GM19099 (cell line): ENCODE results near the gene OVOL1.

Source experiments
- POLR2A ChIP-seq: IDR thresholded peaks from 3 replicates; pipeline ENCODE4 v1.6.1; 2011; ENCODE audit warnings: low read depth; ENCODE audit not compliant: insufficient read length; ENCODE audit errors: extremely low read depth

Gene OVOL1

DNA sequence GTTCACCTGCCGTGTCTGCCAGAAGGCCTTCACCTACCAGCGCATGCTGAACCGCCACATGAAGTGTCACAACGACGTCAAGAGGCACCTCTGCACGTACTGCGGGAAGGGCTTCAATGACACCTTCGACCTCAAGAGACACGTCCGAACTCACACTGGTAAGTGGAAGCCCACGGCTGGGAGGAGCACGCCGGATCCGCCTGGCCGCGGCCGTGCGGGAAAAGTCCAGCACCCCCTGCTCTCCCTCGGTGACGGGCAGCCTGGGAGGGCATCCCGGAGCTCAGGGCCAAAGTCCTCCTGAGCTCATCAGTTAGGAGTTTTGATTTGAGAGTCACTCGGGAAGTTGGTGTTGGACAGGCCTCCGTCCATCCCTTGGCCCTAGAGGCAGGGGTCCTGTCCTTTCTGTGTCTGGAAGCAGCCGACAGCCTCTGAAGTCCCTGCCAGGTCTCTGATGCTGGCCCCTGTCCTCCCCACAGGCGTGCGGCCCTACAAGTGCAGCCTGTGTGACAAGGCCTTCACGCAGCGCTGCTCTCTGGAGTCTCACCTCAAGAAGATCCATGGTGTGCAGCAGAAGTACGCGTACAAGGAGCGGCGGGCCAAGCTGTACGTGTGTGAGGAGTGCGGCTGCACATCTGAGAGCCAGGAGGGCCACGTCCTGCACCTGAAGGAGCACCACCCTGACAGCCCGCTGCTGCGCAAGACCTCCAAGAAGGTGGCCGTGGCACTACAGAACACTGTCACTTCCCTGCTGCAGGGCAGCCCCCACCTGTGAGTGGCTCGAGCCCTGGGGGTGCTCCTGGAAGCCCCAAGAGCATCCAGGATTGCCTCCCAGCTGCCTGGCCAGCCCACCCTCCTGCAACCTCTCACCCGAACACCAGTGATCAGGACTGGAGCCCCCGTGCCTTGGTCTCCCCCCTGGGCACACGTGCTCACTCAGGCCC lies 8.0 kb downstream of the OVOL1 start:
- TF ChIP-seq POLR2A = no peak

DNA sequence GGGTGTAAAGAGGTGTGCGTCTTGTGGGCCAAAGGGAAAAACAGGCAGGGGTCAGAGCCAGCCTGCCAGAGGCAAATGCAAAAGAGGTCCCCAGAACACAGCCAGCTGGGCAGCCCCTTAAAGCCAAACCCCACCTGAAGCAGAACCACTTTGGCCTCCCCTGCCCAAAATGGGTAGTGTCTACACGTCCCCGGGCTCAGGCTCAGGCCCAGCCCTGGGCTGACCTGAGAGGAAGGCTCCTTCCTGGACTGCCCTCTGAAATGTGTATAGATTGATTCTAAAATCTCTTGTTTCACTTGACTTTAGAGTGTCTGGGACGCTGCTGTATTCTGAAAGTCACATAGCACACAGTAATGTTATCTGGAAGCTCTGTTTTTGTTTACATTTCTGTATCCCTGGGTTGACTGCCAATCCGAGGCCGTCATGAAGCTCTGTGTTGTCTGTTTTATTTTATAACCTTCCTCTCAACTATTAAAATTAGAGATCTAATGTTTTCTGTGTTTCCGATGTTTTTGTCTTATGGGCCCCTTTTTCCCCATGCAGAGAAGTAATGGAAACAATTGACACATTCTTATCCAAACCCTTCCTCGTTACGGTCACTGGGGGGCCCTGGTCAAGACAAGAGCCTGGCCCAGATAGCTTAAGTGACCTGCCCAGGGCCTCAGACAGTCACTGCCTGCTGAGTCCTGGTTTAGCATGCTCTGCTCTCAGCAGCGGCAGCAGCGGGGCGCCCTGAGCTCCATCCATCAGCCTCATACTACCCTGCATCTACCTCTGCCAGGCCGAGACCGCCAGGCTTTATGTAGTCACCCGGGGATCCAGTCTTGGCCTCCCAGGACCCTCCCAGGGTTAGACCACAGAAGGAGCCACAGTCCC lies 10.1 kb downstream of the OVOL1 start:
- TF ChIP-seq POLR2A = no peak

DNA sequence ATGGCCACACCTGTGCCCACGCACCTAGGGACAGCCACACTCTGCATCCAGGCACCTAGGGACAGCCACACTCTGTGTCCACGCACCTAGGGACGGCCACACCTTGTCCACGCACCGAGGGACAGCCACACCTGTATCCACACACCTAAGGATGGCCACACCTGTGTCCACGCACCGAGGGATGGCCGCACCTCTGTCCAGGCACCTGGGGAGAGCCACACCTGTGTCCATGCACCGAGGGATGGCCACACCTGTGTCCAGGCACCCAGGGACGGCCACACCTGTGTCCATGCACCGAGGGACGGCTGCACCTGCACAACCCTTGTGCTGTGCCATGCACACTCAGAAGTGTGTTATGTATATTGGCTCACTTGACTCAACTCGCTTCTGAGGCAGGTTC lies 10.8 kb downstream of the OVOL1 start:
- no peak for TF ChIP-seq POLR2A

DNA sequence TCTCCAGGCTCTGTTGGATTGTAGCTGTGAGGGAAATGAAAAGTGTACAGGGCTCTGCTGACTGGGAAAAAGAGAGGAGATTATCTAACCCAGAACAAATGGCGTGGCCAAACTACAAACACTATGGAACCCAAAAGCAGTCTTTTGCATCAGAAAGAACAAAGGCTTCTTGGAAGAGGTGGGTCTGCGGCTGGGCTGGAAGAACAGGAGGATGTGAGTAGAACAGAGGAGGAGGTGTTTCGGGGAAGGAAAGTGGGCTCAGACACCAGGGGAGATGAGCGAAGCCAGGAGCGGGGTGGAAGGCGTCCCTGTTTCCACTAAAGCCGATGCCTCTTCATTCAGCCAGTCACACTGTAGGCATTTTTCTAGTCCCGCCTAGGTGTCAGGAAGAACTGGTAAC lies 12.0 kb downstream of the OVOL1 start:
- TF ChIP-seq POLR2A = no peak

DNA sequence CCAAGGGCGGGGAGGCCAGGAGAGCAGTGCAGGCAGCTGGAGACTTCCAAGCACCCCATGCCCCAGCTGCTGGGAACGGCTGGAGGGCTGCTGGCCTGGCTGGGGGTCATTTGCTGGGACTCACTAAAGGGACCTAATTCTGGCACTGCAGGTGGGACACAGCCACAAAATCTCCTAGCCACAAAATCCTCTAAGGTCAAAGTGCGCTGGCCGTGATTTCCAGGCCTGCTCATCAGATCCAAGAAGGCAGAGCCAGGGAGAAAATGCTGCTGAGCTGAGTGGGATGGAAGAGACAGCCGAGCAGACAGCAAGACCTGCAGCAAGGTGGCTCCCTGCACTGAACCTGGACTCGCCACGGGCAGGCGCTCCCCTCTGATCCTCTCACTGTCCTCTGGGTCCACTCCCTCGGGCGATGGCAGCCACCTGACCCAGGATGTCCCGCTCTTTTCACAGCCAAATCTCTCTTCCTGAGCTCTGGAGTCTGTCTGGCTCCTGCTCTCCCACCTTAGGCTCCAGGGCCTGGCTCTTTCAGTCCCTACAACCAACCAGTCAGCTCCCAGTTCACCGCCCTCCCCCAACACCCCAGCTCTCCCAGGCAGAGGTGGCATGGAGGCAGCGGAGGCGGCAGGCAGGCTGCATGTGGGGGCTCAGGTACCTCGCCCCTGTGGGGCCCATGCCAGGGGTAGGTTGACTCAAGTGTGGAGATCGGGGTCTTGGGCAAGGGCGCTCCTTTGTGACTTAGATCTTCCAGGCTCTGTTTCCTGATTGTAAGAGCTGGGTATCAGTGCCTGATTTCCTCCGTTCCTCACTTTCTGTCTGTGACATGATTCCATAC lies 14.5 kb downstream of the OVOL1 start:
- no peak for TF ChIP-seq POLR2A

DNA sequence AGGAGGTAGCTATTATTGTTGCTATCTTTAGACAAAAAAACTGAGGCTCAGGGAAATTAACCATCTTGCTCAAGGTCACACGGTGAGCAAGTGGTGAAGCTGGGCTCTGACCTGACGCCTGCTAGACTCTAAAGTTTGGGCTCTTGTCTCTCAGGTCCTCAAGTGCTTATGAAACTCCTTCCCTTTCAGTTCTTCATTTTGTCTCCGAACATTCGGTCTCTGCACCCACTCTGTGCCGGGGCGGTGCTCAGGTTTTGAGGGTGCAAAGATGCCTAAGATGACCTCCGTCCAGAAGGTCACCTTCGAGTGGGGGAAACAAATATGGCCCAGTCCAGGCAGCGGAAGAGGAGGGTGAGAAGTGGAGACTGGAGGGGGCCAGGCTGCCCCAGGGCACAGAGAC lies 16.0 kb downstream of the OVOL1 start:
- TF ChIP-seq POLR2A = no peak

DNA sequence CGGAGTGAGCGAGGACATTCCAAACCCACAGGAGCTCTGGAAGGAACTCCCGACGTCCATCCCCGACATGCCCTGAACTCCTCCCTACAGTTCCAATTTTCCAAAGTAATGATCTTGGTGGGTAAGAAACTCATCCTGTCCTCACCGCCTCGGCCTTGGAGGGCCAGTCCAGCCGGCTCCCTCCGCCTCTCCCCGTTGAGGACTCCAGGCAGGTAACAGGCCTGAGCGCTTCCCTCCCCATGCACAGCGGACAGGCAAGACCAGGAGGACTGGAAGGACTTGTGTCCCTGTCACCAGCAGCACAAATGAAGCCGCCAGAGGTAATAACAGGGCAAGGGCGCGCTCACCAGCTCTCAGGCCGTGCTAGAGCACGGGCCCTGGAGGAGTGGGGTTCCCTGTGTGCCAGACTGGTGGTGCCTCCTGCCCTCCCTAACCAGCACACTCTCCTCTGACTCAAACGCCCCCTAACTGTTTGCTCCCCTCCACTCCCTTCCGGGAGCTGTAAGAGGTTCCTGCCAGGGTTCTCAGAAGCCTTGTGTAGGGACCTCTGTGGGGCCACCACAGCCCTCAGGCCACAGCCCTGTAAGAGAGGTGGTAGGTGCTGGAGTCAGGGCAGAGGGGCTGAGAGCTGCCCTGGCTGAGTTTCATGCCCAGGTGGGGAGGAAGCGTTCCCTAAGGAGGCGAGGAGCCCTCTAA lies 17.1 kb downstream of the OVOL1 start:
- no peak for TF ChIP-seq POLR2A

DNA sequence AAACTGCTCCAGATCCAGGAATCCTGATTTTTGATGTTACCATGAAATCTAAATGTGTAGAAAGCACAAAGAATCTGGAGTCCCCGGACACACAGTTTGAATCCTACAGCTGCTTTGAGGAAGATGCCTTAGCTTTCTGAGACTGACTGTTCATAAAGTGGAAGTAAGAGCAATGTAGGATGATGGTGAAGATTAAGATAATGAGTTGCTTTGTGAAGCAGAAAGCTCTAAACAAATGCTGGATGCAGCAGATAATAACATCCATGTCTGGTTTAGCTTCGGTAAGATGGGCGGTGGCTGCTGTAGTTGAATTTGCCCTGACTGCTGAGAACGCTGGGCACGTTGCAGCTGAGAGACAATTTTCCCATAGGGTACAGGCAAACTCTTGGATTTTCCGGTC lies 20.1 kb downstream of the OVOL1 start:
- TF ChIP-seq POLR2A = no peak

DNA sequence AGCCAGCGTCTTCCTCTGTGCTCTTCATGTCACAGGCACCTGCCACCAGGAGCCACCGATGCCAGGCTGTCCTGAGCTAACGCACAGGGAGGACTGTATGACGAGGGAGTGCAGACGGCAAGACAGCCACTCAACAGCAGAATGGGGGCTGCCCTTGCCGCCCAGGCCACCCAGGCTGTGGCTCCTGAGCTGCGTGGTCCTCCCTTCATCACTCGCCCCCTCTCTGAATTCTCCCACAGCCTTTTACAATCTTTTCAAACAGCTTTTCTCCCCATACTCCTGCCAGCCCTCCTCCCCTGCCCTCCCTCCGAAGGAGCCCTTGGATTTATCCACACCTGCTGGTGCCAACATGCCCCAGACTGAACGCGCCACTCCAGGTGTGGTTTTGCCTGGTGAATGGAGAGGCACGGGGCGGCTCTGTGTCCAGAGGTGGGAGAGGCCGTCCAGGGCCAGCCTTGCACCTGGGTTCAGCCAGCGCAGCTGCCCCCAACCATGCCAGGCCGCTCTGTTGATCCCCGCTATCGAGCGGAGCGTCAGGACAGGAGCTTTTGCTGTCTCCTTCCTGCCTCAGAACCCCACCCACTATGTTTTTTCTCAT lies 22.0 kb downstream of the OVOL1 start:
- TF ChIP-seq POLR2A = no peak

DNA sequence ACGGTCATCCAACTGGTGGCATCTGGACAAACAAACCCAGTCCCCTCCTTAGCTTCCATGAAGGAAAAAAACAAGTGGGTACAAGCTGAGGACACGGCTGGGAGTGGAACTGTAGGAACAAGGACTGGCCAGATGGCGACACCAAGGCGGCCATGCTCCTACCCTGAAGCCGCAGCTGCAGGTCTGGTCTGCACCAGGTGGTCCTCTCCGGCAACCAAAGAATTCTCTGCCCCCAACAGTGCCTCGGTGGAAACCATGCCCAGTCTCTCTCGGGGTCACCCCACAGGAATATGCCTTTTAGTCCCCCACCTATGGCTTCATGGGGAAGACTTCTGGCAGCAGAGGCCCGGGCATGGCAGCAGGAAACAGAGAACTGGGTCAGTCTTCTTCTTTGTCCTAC lies 22.6 kb downstream of the OVOL1 start:
- no peak for TF ChIP-seq POLR2A

DNA sequence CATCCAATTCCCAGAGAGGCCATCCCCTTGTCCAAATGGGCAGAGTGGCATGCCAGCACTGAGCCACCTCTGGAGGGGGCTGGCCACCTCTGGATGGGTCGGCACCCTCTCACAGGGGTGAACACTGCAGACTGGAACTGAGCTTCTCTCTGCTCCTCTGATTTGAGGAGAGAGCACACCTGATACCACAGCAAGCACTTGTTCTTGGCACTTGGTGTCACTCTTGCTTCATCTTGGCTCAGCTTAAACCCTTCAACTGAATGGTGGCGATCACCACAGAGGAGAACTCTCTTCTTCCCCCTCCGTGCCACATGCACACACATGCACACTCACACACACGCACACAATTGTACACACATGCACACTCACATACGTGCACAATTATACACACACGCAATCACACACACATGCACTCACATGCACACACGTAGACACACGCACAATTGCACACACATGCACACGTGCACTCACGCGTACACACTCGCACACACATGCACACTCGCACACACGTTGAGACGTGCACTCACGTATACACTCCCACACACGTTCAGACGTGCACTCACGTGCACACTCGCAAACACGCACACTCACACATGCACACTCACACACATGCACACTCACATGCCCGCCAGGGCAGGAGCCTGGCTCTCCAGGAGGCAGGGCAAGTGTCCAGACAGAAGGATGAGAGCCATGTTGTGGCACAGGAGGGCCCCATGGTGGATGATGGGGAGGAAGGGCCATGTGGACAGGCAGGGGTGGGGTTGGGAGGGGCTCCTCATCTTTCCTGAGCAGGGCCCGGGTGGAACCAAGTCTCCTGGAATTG lies 23.4 kb downstream of the OVOL1 start:
- TF ChIP-seq POLR2A = no peak

DNA sequence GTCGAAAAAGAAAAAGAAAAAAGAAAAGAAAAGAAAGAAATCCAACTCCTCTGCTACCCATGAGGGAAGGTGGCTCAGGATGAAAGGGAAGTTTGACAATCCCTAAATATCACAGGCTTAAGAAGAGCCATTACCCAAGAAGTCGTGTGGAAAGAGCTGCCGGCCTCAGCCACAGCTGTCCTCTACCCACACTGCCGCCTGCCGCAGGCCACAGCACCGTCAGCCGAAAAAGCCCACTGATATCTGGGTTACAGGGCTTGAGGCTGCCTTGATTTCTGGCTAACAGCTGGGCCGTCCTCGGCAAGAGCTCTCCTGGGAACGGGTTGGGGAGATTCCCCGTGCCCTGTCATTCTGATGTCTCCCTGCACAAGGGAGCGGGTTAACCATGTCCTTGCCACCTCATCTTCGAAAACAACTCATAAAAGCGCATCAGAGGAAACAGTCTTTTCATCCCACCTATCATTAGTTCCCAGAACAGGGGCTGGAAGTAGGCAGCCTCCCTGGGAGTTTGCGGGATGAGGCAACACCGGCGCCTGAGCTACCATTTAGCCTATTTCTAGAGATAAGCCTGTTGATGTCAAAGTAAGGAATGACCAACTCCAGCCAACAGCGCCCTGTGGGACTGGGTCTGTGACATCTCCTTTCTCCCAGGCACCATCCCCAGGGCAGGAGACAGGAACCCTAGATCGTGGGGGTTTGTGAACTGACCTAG lies 25.1 kb downstream of the OVOL1 start:
- TF ChIP-seq POLR2A = no peak
